HuH-7.5 (cell line): ENCODE data around the gene NABP1.

Experiments used
- DNase-seq: peaks from one replicate; pipeline ENCODE4 v3.0.0; 2011; ENCODE audit warnings: low spot score

Gene NABP1

DNA sequence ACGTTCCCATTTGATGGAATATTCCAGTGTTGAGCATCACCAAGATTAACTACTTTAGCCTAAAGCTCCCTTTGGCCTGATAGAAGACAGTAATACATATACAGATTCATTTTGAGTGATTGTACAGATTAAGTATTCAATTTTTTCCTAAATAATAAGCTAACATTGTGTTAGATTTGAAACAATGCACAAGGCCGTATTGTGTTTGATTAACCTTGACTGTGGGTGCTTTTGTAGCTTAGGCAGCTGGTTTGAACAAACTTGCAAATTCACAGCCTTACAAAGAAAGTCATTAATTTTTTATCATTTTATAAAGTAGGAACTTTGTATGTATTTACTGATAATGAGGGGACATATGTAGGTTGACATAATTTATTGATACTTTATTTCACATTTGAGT lies 29.6 kb downstream of the NABP1 start:
- DNase-seq = no peak

DNA sequence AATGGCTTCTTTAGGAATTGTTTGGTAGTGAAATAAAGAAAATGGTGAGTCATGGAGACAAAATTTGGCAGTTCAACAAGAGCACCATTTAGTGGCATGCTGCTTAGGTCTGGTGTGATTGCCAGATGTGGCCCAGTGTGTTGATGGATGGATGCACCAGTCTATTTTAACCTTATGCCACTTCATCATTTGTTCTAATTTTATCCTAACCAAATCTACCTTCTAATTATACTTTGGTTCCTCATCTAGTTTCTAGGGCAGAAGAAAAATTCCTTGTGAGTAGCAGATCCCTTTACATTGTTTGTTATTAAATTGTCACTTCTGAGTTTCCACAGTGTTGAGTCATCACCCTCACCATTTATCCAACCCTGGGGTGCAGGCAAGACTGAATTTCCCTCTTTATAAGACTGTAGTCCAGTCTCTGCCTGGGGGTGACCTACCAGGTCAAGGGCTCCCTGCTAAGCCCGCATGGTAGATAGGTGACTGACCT lies 32.5 kb downstream of the NABP1 start:
- DNase-seq = no peak

DNA sequence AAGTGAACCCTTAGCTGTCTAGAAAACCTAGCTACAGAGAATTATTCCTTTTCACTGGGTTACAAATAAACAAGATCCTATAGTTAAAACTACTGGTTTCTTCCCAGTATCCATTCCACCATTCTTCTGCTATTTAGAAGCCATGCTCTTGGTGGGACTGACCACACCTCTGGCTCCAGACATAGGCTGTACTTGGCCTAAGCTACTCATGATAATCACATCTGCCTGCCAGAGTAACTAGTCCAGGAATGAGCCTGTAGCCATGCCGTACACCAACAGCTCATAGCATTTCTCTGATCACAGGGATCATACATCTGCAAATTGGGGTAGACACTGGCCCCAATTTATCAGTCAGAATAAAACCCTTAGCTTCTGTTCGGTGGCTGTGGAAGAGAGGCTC lies 33.7 kb downstream of the NABP1 start:
- no peak for DNase-seq

DNA sequence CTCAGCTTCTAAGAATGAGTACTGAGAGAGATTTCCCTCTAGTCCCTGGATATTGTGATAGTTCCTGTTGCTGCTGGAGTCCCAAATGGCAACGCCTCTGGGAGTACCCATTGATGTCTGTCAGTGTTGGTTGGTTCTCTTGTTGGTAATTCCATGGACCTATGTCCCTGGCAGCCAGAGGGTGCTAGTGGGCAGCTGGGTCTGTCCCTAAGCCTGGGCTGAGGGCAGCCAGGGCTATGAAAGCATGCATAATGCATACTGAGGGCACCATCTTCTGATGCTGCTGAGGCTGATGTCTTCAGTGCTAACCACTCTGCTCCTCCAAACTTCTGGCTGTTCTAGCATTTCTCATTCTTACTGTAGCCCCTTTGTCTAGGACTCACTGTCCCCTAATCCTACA lies 35.9 kb downstream of the NABP1 start:
- DNase-seq = no peak

DNA sequence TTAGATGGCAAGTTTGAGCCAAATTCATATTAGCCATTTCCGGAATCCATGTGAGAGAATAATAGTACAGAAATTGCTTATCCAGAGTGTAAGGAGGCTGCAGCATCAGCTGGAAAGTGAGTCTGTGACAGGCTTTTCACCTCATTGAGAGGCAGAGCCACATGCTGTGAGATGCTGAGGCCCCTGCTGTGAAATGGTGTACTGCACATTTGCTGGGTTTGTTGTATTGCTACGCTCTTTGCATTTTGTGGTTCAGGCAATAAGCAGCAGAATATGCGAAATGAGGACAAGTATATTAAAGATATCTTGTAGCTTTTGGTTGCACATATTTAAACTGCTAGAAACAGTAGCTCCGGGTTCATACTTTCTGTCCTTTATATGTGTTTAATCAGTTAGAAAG lies 37.0 kb downstream of the NABP1 start:
- DNase-seq = no peak

DNA sequence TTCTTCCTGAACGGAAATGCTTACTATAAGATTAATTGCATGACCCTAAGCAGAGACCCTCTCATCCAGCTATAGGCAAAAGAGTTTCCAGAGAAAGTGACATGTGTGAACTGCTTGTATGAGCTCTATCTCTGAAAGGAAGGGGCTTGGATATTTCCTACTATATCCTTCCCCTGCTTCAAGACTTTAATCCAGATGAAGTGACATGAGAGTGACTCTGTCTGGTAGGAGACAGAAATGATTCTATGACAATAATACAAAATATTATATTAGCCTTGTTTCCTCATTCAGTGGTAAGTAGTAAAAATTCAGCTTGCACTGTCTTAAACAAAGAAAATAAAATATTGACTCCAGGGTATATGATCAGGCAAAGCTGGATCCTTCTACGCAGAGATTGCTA lies 37.5 kb downstream of the NABP1 start:
- DNase-seq = no peak

DNA sequence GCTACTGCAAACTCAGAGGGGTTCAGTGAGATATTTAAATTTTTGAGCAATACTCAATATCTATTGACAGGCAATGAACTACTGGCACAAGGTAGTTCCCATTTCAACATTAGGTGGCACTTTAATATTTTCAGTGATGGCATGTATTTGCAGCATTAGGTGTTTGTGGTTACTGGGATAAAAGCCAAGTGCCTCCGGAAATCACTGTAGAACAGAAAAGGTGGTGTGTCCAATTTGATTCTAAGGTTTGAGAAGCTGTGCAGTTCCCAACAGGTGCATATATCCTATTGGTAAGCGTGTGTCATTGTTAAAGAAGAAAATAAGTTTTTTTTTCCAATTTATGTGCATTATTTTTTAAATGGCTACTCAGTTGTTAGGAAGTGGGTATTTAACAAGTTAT lies 41.3 kb downstream of the NABP1 start:
- no peak for DNase-seq

DNA sequence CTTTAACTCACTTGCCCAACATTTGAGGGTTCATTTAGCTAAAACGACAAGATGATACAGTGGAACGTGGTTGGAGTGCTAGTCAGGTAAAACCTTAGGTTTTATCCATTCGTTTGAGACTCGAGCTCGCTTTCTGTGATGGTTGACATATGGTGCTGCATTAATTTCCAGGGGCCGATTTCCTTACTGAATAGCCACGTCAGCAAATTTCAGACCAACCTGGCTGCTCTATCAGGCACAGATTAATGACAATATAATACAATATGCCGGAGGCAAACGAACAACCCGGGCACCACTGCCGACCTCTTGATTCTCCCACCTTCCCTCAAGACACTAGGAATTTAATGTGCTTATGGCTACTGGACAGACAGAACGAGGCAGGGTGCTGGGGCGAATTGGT lies 42.0 kb downstream of the NABP1 start:
- no peak for DNase-seq

DNA sequence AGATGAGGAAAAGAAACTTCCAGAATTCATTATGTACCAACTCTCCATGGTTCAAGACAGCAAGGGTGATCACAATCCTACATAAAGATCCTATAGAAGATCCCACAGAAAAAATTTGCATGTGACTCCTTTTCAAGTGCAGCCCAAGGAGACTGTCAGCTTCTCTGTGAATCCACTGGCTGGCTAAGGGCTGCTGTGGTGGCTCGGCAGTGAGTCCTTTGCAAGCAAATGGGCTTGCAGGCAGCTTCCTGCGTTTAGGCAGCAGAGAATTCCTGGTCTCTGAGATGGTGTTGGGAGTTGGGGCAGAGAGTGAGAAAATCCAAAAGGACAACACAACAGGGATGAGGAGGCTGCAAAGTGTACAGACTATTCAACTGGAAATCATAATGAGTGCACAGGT lies 43.4 kb downstream of the NABP1 start:
- no peak for DNase-seq

DNA sequence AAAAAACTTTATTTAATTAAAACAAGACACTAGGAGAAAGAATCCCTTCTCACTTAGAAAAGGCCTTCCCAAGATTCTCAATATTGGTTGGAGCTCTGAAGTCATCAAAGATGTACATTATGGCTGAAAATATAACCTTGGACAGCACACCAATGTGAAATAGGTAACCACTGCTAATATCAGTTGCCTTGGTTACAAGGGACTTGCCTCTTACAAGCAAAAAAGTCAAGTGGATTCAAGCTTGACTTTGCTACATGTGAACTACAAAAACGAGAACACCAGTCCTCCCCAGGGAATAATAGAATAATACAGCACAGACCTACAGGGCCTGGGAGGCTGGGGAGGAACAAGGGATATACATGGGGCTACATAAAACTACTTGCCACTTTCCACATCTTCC lies 46.1 kb downstream of the NABP1 start:
- no peak for DNase-seq

DNA sequence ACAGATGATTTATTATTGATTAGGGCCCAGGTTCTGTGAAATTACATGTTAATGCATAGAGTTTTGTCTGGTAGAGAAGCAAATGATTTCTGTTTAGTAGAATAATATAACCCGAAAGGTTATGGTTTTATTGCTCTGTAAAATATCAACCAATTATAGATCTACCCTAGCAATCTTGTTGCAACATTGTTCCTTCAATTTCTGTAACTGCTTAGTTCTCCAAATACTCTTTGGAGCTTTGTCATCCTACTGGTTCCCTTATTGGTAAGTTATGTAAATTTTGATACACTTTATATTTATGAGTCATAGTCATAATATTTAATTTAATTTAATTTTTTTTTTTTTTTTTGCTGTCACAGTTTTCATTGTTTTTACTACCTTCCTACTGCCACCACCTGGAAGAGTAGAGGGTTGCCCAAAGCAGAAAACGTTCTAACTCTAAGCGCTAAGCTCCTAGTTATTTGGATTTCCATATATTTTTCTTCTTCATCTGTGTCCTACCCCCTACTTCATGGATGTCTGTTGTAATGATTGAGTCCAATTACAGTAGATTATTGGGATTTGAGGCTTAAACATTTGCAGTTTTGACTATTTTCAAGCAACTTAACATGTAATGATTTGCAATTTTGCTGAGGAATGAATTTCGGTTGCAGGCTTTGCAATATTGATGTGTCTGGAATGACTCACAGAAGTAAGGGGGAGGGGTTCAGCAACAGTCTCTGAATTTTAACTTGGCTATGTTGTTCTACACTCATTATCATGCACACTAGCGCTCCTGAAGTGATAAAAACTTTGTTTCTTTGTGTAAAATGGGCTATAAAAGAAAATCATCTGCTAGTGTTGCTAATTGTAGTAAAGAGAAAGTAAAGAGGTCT lies 51.1 kb downstream of the NABP1 start:
- DNase-seq = no peak

DNA sequence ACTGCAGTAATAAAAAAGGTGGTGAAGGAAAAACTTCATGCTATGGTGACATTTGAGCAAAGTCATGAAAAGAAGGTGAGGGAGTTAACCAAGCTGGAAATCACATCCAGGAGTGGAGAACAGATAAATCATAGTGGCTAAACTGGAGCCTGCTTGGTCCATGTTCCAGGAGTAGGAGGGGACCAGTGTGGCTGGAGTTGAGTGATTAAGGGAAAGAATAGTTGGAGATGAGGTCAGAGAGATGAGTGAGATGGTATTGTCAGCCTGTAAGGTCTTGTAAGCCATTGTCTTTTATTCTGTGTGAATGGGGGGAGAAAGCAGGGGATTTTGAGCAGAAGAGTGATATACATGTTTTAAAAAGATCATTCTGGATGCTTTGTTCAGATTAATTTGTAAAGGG lies 52.3 kb downstream of the NABP1 start:
- no peak for DNase-seq
